Right atrium auricular region (tissue), 2 donors: ENCODE measurements around the gene SMIM41. TPM values are rescaled to one million over a fixed set of nuclear protein-coding genes. Genes with fewer than 3 reads are reported as not detected.

Experiments
- DNase-seq: peaks from one replicate; pipeline ENCODE4 v3.0.0-alpha.2; 2019; ENCODE audit warnings: low spot score
- H3K27ac ChIP-seq, 2 donors: fragments of 200-600 bp; sonication (generic); 1 replicate in 1 of 2; 2 replicates in 1 of 2; pipeline ENCODE4 v1.5.1; 2016 to 2019
- H3K27me3 ChIP-seq, 2 donors: fragments of 200-600 bp; sonication (generic); one replicate each; pipeline versions ENCODE4 v1.5.1 to v1.6.0; 2017 to 2019
- H3K36me3 ChIP-seq: fragments of 200-600 bp; sonication (generic); one replicate; pipeline ENCODE4 v1.5.1; 2016
- H3K4me1 ChIP-seq, 2 donors: fragments of 200-600 bp; sonication (generic); one replicate each; pipeline versions ENCODE4 v1.5.1 to v1.6.0; 2017 to 2019
- H3K4me3 ChIP-seq, 2 donors: fragments of 200-600 bp; sonication (generic); 1 replicate in 1 of 2; 2 replicates in 1 of 2; pipeline ENCODE4 v1.5.1; 2017 to 2019; ENCODE audit warnings: mild to moderate bottlenecking in 1 of 2, moderate library complexity in 1 of 2
- H3K9me3 ChIP-seq, 2 donors: fragments of 200-600 bp; sonication (generic); one replicate each; pipeline ENCODE4 v1.5.1; 2019
- CTCF ChIP-seq, 2 donors: fragments of 200-600 bp; sonication (generic); IDR thresholded peaks; one replicate each; pipeline ENCODE4 v1.5.1; 2019; ENCODE audit warnings: antibody characterized with exemption in 2 of 2
- total RNA-seq, 2 donors: library from RNA; depleted of rRNA; stranded (reverse); fragments of >200 nt; gene quantifications; one replicate each; pipeline ENCODE4 v1.1.0, GENCODE V29; 2016

Gene SMIM41
- total RNA-seq, 2 donors from 2014 or later = 0.44 to 3.2 TPM

GRCh38 chr12:52119398-52120254 is 40.1 kb downstream of the SMIM41 start:
- Histone ChIP-seq H3K4me3 (no peak overlapping the region), H3K4me1 (peaks cover 0 to 18% of the 10 kb centered on the region in 2 donors), H3K27me3 (no peaks in the 10 kb centered on the region), H3K9me3 (no peaks in the 10 kb centered on the region), H3K36me3 (no peaks in the 10 kb centered on the region), H3K27ac (no peak overlapping the region)
- TF ChIP-seq CTCF (IDR thresholded peaks at IDR 0.05) = peak; percentile 36 to 65
- no peak for DNase-seq

- no peak for DNase-seq
- Histone ChIP-seq H3K27me3 (no peaks in the 10 kb centered on the region), H3K27ac (no peak overlapping the region), H3K4me3 (no peak overlapping the region), H3K4me1 (peaks cover 0 to 29% of the 10 kb centered on the region in 2 donors), H3K9me3 (no peaks in the 10 kb centered on the region), H3K36me3 (no peaks in the 10 kb centered on the region)
- TF ChIP-seq CTCF (IDR thresholded peaks at IDR 0.05) = no peak
Observed at GRCh38 chr12:52120951-52121823, 41.7 kb downstream of the SMIM41 start.

- TF ChIP-seq CTCF (IDR thresholded peaks at IDR 0.05) = peak; percentile 69 to 85
- no peak for DNase-seq
- Histone ChIP-seq H3K9me3 (no peaks in the 10 kb centered on the region), H3K36me3 (no peaks in the 10 kb centered on the region), H3K27ac (no peak overlapping the region), H3K27me3 (no peaks in the 10 kb centered on the region), H3K4me3 (no peak overlapping the region), H3K4me1 (peaks cover 0 to 35% of the 10 kb centered on the region in 2 donors)
Observed at GRCh38 chr12:52121824-52122539, 42.5 kb downstream of the SMIM41 start.

- TF ChIP-seq CTCF (IDR thresholded peaks at IDR 0.05) = no peak
- H3K4me3 ChIP-seq = no peak overlapping the region
- no peak overlapping the region for H3K27ac ChIP-seq
- no peaks in the 10 kb centered on the region for H3K36me3 ChIP-seq
- no peaks in the 10 kb centered on the region for H3K9me3 ChIP-seq
- peaks cover 0 to 40% of the 10 kb centered on the region in 2 donors for H3K4me1 ChIP-seq
- H3K27me3 ChIP-seq = no peaks in the 10 kb centered on the region
- DNase-seq = no peak
Observed at GRCh38 chr12:52122540-52122871, 43.0 kb downstream of the SMIM41 start.

GRCh38 chr12:52122904-52123303 is 43.4 kb downstream of the SMIM41 start:
- H3K9me3 ChIP-seq = no peaks in the 10 kb centered on the region
- no peak overlapping the region for H3K27ac ChIP-seq
- no peak overlapping the region for H3K4me3 ChIP-seq
- no peaks in the 10 kb centered on the region for H3K36me3 ChIP-seq
- no peak for DNase-seq
- no peaks in the 10 kb centered on the region for H3K27me3 ChIP-seq
- peaks cover 0 to 44% of the 10 kb centered on the region in 2 donors for H3K4me1 ChIP-seq
- TF ChIP-seq CTCF (IDR thresholded peaks at IDR 0.05) = no peak
